Measurements from ENCODE around the gene FBXW5.

Gene FBXW5

DNA sequence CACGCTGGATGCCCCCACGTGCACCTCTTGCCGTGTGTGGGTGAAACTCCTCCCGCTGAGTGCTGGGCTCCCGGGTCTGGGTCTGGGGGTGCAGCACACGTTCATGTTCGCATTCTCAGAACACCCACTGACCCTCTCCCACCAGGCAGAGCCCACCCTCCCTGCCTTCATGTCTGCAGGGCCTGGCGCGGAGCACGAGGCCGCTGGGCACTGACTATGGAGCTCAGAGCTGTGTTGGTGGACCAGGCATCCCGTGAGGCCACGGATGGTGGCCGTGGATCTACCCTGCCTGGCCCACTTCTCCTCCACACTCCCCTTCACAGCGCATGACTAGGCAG is 16.4 kb upstream of the FBXW5 start:
- no peak for DNase-seq (ENCODE audit: low read depth)

DNA sequence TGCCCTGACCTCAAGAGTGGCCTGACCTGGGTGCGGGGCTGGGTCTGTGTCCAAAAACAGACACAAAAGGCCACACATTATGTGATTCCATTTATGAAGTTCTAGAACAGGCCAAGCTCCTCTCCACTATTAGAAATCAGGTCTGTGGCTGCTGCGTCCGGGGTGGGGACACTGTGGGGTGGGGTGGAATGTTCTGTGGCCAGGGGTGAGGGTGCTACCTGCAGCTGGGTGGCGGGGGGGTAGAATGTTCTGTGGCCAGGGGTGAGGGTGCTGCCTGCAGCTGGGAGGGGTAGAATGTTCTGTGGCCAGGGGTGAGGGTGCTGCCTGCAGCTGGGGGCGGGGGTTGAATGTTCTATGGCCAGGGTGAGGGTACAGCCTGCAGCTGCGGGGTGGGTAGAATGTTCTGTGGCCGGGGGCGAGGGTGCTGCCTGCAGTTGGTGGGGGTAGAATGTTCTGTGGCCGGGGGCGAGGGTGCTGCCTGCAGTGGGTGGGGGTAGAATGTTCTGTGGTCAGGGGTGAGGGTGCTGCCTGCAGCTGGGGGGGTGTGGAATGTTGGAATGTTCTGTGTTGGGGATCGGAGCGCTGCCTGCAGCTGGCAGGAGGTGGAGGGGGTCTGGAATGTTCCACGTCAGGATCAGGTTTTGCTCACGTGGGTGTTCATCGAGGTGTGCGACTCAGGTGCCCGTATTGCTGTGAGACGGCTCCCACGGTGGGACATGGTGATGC is 15.8 kb upstream of the FBXW5 start:
- DNase-seq (ENCODE audit: low read depth) = peak; percentile 35

DNA sequence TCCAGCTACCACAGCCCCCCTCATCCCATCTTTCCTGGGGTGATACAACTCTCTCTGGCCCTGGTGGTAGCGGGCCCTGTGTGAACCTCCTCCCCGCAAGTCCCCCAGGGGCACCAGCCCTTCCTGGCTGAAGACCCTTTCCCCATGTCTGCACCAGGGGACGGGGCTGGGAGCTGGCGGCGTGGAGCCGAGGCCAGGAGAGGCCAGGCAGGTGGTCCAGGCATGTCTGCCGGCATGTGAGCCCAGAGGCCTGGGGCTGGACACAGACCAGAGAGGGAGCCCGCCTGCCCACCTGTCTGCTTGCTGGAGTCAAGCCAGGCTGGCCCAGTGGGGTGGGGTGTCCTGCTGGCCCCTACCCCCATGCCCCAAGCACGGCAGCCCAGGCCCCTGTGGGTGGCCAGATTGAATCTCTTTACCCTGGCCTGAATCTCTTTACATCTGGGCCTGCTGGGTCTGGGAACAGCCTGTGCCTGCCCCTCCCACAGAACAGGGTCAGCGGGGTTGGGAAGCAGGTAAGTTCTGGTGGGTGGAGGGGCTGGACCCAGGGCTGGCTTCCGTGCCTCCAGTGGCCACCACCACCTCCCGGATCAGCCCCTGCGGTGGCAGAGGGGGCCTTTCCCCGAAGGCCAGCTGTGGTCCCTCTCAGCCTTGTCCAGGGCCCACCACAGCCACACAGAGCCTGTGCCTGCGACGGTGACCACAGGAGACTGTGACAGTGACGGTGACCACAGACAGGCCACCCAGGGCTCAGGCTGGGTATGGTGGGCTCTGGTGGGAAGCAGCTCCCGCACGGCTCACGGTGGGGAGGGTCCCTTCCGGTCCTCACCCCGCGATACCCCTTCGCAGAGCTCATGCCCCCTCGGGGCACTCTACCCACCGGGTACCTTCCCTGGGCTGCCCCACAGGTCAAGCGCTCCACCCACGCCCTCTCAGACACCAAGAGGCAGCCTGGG is 14.6 kb upstream of the FBXW5 start:
- no peak for DNase-seq (ENCODE audit: low read depth)

DNA sequence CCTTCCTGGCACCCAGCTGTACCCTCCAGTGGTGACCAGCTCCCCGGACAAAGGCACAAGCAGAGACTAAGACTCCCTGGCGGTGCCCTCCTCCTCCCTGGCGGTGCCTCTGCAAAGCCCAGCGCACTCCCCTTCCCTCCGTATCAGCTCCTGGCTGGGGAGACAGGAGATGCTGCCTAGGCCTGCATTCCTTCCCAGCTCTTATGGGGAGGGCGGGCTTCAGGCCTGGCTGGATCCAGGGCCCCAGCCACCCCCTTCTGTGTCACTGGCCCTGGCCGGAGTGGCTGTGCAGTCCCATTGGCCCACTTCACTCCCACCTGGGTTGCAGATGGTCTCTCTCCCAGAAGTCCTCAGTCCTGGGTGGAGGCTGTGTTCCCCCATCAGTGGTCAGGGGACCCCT is 13.9 kb upstream of the FBXW5 start:
- no peak for DNase-seq (ENCODE audit: low read depth)

DNA sequence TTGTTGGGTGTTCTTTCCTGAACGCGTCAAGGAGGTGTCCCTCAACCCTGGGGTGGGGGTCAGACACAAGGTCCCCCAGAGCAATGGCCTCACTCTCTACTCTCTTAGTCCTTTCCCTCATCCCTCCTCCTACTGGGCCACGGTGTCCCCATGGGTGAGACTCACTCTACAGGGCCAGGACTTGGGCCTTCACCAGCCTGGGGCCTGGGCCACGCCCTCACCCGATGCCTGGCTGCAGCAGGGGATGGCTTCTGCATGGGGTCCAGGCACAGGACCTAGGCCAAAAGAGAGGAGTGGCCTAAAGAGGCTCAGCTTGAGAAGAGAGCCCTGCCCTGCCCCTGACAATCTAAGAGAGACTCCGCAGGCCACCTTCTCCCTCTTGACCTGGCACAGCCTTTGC is 13.4 kb upstream of the FBXW5 start:
- DNase-seq (ENCODE audit: low read depth) = no peak

DNA sequence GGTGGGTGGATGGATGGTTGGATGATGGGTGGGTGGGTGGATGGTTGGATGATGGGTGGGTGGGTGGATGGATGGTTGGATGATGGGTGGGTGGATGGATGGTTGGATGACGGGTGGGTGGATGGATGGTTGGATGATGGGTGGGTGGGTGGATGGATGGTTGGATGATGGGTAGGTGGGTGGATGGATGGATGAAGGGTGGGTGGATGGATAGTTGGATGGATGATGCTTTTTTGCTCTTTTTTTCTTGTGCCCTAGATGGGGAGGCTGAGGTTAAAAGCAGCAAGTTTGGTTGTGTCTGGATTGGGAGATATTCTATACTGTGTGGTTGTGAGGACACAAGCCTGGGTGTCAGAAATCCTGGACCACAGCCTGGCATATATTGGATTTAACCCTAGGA is 12.9 kb upstream of the FBXW5 start:
- DNase-seq (ENCODE audit: low read depth) = no peak

DNA sequence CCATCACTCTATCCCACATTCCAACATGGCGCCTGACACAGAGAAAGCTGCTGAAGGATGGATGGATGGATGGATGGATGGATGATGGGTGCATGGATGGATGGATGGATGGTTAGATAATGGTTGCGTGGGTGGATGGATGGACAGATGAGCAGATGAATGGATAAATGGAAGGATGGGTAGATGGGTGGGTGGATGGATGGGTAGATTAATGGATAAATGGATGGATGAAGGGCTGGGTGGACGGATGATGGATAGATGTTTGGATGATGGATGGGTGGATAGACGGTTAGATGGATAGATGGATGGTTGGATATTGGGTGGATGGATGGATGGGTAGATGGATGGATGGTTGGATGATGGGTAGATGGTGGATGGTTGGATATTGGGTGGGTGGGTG is 12.1 kb upstream of the FBXW5 start:
- no peak for DNase-seq (ENCODE audit: low read depth)

DNA sequence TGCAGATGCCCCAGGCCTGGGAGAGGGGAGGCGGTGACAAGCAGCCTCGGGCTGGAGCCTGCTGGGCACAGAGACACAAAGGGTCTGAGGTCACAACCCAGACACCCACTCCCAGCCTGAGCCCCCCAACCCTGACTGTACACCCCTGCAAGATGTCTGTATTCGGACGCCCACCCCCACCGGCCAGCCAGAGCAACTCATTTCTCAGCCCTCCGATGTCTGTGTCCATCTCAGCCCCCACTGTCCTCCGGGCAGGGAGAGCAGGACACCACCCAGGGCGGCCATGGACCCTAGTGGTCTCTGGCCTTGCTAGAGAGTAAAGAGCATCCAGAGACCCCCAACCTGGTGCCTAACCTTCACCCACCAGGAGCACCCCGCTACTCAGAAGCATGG is 11.4 kb upstream of the FBXW5 start:
- no peak for DNase-seq (ENCODE audit: low read depth)

DNA sequence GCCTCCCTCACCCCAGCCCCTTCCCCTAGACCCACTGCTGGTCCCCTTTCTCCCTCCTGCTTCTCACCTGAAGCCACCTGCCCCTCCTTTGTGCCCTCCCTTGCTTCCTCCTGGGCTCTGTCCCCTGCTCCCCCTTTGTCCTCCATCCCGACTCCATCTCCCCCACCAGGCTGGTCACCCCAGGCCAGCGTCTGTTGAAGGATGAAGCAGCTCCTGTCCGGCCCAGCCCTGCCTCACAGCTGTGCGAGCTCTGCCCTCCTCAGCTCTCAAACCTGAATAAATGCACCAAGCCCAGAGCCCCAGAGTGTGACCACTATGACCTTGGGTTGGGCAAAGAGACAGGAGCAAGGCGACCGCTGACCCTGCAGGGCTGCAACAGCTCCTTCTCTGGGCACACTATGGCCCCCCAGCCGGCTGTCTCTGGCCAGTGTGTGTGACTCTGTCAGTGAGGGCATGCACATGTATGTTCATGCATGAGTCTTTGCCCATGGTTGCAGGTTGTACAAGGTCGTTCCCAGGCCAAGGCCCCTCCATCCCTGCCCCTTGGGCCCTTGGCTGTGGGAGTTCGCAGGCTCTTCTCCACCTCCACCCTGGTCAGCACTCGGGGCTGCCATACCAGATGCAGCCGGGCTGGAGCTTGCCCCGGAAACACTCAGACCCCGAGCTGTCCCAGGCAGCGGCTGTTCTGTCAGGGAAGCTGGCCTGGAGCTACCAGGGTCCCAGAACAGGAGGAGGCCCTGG is 10.8 kb upstream of the FBXW5 start:
- no peak for DNase-seq (ENCODE audit: low read depth)

DNA sequence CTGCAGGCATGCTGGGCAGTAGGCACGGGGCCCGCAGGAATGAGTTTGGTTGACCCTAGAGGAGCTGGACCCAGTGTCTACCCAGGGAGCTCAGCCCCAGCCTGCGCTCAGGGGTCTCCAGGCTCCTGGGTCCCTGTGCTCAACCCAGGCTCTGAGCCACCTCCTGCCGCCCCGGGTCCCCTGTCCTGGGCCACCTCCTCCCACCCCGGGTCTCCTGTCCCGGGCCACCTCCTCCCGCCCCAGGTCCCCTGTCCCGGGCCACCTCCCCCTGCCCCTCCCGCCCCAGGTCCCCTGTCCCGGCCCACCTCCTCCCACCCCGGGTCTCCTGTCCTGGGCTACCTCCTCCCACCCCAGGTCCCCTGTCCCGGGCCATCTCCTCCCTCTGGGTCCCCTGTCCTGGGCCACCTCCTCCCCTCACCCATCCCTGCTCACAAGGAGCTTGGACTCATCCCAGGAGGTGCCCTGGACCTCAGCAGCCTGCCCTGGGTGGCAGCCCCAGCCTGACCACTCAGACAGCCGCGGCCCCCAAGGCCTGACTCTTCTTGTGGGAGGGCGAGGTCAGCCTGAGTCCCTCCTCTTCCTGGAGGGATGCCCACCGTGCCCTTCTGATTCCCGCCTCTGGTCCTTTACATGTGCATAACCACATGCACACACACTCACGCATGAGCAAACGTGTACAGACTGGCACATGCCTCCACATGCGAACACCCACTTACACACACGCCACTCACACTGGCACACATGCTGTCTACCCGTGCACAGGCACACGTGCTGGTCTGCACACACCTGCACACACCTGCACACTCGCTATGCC is 9.9 kb upstream of the FBXW5 start:
- no peak for DNase-seq (ENCODE audit: low read depth)

DNA sequence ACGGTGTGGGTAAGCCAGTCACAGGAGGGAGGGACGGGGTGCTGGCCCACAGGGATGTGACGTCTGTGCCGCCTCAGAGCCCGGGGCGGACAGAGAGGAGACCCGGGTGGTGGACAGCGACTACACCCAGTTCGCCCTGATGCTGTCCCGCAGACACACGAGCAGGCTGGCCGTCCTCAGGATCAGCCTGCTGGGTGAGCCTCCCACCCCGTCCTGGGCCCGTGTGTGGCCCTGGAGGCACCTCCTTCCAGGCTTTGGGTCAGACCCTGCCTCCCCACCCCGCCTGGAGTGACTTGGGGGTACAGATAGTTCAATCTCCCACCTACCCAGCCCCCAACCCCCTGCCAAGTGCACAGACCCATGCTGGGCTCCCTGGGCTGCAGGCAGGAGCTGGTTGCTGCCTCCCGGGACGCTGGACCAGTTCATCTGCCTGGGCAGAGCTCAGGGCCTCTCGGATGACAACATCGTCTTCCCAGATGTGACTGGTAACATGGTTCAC is 9.3 kb upstream of the FBXW5 start:
- no peak for DNase-seq (ENCODE audit: low read depth)

DNA sequence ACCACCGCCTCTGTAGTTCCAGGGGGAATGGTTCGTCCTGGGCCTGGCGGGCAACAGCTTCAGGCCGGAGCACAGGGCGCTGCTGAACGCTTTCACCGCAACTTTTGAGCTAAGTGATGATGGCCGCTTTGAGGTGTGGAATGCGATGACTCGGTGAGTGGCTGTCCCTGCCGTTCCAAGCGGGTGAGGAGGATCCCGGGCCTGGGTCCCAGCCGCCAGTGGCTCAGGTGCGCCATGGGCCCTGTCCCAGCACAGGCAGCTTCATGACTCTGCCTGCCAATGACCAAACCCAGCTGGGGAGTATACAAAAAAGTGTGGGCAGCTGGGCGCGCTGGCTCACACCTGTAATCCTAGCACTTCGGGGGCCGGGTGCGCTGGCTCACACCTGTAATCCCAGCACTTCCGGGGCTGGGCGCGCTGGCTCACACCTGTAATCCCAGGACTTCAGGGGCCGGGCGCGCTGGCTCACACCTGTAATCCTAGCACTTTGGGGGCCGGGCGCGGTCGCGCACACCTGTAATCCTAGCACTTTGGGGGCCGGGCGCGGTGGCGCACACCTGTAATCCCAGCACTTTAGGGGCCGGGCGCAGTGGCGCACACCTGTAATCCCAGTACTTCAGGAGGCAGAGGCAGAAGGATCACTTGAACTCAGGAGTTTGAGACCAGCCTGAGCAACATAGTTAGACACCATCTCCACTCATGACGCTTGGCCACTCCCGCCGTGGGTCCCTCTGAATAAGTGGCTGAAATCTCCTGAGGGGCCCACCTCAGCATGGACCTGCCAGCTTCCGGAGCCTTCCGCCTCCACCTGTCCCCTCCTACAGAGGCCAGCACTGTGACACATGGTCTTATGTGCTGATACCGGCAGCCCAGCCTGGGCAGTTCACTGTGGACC is 8.6 kb upstream of the FBXW5 start:
- DNase-seq (ENCODE audit: low read depth) = no peak

DNA sequence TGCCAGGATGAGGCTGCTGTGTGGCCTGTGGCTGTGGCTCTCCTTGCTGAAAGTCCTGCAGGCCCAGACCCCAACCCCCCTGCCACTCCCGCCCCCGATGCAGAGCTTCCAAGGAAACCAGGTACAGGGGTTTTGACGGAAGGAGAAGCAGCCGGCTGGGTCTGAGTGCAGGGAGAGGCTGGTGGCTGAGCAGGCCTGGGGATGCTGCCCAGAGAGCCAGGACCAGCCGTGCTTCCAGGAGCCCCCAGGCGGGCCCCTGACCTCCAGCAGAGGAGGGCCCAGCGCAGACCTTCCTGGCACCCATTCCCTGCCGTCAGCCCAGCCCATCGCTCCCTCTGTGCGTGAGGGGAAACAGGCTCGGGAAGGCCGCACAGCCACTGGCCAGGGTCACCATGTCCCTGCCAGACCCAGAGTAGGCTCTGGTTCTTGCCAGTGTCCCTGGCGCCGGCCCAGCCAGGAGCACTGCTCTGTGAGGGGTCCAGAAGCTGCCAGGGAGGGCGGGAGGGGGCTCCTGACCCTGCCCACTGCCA is 7.8 kb upstream of the FBXW5 start:
- DNase-seq (ENCODE audit: low read depth) = no peak

DNA sequence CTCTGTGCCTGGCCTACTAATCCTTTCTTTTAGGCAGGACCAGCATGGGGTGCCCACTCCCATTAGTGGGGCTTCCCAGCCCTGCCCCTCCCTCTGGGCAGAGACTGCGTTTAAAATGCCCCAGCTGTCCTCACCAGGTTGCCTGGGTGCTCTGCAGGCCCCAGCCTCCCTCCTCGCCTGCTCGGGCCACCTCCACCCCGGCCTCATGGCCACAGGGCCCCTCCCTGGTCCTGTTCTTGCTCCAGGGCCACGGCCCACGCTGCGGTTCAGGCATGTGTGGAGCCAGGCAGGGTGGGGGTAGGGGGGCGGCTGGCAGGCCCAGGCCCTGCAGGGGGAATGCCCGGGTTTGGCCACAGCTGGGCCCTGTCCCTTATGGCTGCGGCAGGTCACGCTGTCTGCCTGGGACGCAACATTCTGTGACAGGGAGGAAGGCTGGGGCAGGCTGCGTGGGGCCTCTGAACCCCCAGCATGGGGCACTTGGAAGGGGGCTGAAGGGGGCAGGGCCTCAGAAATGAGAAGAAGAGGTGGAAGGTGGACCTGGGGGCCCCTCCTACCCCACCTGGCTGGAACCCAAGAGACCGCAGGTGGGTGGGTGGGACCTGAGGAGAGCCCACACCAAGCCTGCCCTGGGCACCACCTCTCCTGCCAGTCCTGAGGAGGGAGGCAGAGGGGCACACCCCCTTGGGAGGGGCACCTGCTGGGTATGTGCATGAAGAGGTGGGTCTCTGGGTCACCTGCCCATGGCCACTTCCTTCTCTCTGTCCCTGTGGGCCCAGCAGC is 7.2 kb upstream of the FBXW5 start, which contains the start of gene LCN12:
TSS of gene LCN12 (plus strand) at position 733 of the 780 bp plus-strand sequence. CDS start 55 bp downstream, outside the sequence.
- DNase-seq (ENCODE audit: low read depth) = no peak

DNA sequence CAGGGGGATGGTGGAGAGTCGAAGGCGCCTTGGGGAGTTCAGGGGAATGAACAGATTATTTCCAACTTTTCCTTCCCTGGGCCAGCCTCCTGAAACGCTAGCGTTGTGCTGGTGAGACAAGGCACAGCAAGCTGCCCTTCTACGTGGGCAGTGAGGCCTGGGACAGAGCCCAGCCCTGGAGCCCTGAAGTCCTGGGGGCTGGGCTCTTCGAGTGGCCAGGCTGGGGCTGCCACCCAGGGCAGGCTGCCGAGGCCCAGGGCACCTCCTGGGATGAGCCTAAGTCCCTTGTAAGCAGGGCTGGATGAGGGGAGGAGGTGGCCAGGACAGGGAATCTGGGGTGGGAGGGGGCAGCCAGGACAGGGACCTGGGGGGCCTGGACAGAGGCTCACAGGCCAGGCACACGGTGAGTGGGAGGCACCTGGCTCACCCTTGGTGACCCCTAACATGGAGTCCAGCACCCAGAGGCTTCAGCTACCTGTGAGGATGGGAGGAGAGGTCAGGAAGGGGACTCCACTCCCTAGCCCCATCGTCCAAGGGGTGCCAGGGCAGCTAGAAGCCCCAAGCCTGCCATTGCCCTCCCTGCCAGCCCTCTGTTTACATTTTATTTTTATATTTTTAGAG is 6.2 kb upstream of the FBXW5 start:
- DNase-seq (ENCODE audit: low read depth) = no peak

DNA sequence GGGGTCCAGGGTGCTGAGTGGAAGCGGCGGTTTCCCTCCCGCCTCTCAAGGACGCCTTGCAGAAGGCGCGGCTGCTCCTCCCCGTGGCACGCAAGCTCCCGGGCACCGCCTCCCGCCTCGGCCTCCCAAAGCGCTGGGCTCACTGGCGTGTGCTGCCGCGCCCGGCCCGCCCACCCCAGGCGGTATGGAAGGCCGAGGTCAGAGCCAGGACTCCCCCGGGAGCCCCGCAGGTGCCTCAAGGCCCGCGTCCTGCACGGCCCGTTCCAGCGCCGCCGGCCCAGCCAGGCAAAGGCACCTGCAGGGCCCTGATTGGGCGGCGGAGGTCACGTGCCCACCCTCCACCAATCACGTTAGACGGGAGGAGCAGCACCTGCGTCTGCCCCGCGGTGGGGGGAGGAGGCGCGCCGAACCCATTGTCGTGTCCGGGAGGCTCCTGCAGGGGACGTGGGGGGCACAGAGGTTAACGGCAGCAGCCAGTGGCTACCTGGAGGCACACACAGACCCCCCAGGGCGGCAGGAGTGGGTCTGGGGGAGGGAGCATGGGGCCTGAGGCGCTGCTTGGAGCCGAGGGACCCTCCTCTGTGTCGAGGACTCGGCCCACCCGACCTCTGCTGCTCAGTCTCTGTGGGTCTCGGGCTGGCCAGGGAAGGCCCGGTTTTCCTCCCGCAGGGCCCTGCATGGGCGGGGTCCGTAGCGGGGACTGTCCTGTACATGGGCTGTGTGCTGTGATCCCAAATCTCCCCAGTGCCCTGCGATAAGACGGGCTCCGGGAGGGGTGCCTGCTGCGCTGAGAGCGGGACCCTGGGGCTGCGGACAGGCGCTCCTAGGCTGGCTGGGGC is 5.5 kb upstream of the FBXW5 start:
- peak; percentile 97 for DNase-seq (ENCODE audit: low read depth)

DNA sequence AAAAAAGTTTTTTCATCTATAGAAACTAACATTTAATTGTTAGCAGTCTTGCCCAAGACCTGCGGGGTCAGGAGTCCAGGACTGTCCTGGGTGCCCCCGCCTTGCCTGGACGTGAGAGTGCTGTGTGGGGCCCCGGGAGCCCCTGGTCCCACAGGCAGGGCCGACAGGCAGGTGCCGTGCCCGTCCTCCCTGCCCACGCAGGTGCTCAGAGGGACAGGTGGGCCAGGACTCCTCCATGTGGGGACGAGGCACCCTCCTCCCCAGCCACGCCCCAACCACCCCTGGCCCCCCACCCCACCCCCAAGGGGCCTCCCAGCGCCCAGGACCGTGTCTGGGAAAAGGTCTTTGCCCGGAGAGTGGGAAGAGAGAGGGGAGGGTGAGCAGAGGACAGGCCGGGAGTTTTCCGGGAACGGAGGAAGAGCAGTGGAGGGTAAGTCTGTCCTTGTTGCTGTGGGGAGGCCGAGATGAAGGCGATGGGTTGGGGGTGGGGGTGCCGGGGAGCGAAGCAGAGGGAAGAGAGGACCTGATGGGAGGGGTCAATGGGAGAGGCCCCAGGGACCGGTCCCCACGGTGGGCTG is 4.8 kb upstream of the FBXW5 start:
- DNase-seq (ENCODE audit: low read depth) = no peak

Data from activated gamma-delta T cell treated with anti-CD3 and anti-CD28 coated beads, Interleukin-2, amount 50 U/mL, for 16 hours (primary cell).